Measurements from ENCODE around the gene SLC22A23. TPM values are rescaled to one million over a fixed set of nuclear protein-coding genes. Genes with fewer than 3 reads are reported as not detected.

Gene SLC22A23
- total RNA-seq, 1 experiment from 2014 or later: 6.8 TPM

DNA sequence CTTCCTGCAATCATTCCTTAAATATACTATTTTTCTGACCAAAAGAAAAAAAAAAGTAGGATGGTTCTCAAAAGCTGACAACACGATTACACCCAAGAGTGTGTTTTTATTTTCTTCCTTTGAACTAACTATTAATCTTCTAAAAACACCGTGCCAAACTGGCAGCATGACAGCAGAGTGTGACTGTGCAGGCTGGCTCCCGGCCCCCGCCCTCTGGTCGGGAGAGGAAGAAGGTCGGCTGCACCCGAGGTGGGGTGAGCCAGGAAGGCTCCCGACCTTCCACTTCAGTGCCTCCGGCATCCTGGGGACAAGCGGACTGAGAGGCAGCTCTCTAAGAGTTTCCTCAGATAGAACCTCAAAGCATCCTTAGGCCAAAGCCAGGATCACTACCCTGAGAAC is 29.2 kb downstream of the SLC22A23 start:
- no peak overlapping the region for H3K56ac ChIP-seq (ENCODE audit: insufficient read length, low read depth, low read length)
- Mint-ChIP-seq H3K27me3 (ENCODE audit: low read depth) (no peaks in the 10 kb centered on the region; the same call in 1 of the 2 replicates), H3K36me3 (ENCODE audit: insufficient read depth in 1 of 3, low read depth in 3 of 3) (peaks cover 0 to 12% (median 2%) of the 10 kb centered on the region in 3 experiments; a peak in 3 of 7 replicates), H3K9me3 (no peaks in the 10 kb centered on the region; a peak in 1 of 5 replicates), H3K4me3 (no peak overlapping the region), H3K27ac (no peak overlapping the region), H3K4me1 (peaks cover 42 to 53% of the 10 kb centered on the region in 2 experiments)
- no CpG with 5 or more reads among the region's 10 CpGs for WGBS (ENCODE audit: extremely low coverage, insufficient read length, low lambda C conversion rate)
- no peak overlapping the region for H2BK5ac ChIP-seq (ENCODE audit: insufficient read length, low read length)
- H2AK5ac ChIP-seq (ENCODE audit: insufficient read length, low read length): no peak overlapping the region
- H3K4me2 ChIP-seq (ENCODE audit: insufficient read depth, insufficient read length, low read length): no peak overlapping the region
- H3K18ac ChIP-seq (ENCODE audit: insufficient read length, low read depth, low read length): no peak overlapping the region
- H4K8ac ChIP-seq (replicated peaks; ENCODE audit: insufficient read length, low read depth, low read length): no peak overlapping the region
- H3K9me3 ChIP-seq (ENCODE audit: control insufficient read depth, low read depth, low read length): no peaks in the 10 kb centered on the region
- no peaks in the 10 kb centered on the region for H3K23me2 ChIP-seq (ENCODE audit: insufficient read length, low read depth, low read length, poor library complexity, severe bottlenecking)
- no peak overlapping the region for H2BK12ac ChIP-seq (ENCODE audit: insufficient read length, low read depth, low read length)
- H3K27ac ChIP-seq (ENCODE audit: insufficient read length, low read depth, low read length): no peak overlapping the region
- H4K20me1 ChIP-seq (ENCODE audit: control insufficient read depth, insufficient read depth, insufficient read length): no peaks in the 10 kb centered on the region
- no peak overlapping the region for H3K9ac ChIP-seq (ENCODE audit: extremely low read depth, insufficient read length, low read length)
- H2AFZ ChIP-seq (ENCODE audit: low read length): no peak overlapping the region
- DNase-seq: no peak
- no peaks in the 10 kb centered on the region for H3K79me1 ChIP-seq (ENCODE audit: insufficient read depth, low read depth, low read length, poor library complexity, severe bottlenecking)
- no peak overlapping the region for H3T11ph ChIP-seq (ENCODE audit: low read length)
- H3K4ac ChIP-seq (ENCODE audit: low read depth, low read length): no peak overlapping the region
- no peaks in the 10 kb centered on the region for H3K27me3 ChIP-seq (ENCODE audit: insufficient read depth, low read length)
- no peak overlapping the region for H4K5ac ChIP-seq (ENCODE audit: insufficient read length, low read depth, low read length)
- peaks cover 14% of the 10 kb centered on the region; the same call in 1 of the 2 replicates for H3K4me1 ChIP-seq (ENCODE audit: insufficient read depth, low read length)
- no peak overlapping the region; the same call in 1 of the 2 replicates for H3K14ac ChIP-seq (ENCODE audit: insufficient read depth, low read length)
- TF ChIP-seq, protein P1, sequence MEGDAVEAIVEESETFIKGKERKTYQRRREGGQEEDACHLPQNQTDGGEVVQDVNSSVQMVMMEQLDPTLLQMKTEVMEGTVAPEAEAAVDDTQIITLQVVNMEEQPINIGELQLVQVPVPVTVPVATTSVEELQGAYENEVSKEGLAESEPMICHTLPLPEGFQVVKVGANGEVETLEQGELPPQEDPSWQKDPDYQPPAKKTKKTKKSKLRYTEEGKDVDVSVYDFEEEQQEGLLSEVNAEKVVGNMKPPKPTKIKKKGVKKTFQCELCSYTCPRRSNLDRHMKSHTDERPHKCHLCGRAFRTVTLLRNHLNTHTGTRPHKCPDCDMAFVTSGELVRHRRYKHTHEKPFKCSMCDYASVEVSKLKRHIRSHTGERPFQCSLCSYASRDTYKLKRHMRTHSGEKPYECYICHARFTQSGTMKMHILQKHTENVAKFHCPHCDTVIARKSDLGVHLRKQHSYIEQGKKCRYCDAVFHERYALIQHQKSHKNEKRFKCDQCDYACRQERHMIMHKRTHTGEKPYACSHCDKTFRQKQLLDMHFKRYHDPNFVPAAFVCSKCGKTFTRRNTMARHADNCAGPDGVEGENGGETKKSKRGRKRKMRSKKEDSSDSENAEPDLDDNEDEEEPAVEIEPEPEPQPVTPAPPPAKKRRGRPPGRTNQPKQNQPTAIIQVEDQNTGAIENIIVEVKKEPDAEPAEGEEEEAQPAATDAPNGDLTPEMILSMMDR (conservative IDR thresholded peaks at IDR 0.05): no peak
- no peak overlapping the region for H2BK15ac ChIP-seq (ENCODE audit: low read depth, low read length)
- no peak overlapping the region for H3K23ac ChIP-seq (ENCODE audit: insufficient read length, low read depth, low read length)
- peaks cover 14% of the 10 kb centered on the region; the same call in 1 of the 2 replicates for H3K79me2 ChIP-seq (ENCODE audit: insufficient read depth, low read length)
- no peak overlapping the region for H4K91ac ChIP-seq (ENCODE audit: insufficient read length, low read depth, low read length)
- H2BK120ac ChIP-seq (ENCODE audit: low read depth, low read length, poor library complexity, severe bottlenecking): no peak overlapping the region
- no peak overlapping the region for H2BK20ac ChIP-seq (ENCODE audit: low read depth, low read length, poor library complexity, severe bottlenecking)
